H1 (cell line): ENCODE data around the gene CPPED1. TPM values are rescaled to one million over a fixed set of nuclear protein-coding genes. Genes with fewer than 3 reads are reported as not detected.

Experiments
- CTCF ChIA-PET: fragments of 300-600 bp; sonication (Branson Sonifier 250); formaldehyde crosslinking; loops from one replicate; lab custom pipeline; 2021; ENCODE audit not compliant: partially characterized antibody; lab: Charles Lee
- POLR2A ChIA-PET: fragments of 300-600 bp; sonication (Branson Sonifier 250); formaldehyde crosslinking; loops from one replicate; lab custom pipeline; 2021; ENCODE audit warnings: inconsistent platforms; ENCODE audit not compliant: partially characterized antibody; lab: Charles Lee
- DNase-seq, 2 experiments: peaks; one replicate each; pipeline versions ENCODE4 v3.0.0 to v3.0.0-alpha.2; 2010 to 2022; ENCODE audit warnings: low spot score in 2 of 2, low read depth in 1 of 2, mixed read lengths in 1 of 2
- FAIRE-seq: peaks from 2 replicates; lab custom pipeline; 2011; peaks lifted over from hg19 to GRCh38; lab: Jason Lieb, UNC
- H2AFZ ChIP-seq: 2 replicates; pipeline ENCODE4 v1.8.1; 2012; ENCODE audit warnings: low read length, inconsistent platforms
- H2AK5ac ChIP-seq: 2 replicates; pipeline ENCODE4 v1.6.1; 2013; ENCODE audit warnings: low read depth, low read length
- H2BK120ac ChIP-seq: replicated peaks from 2 replicates; pipeline ENCODE3; 2013; ENCODE audit warnings: low read depth, low read length, inconsistent platforms
- H2BK12ac ChIP-seq: 2 replicates; pipeline ENCODE4 v1.6.1; 2013; ENCODE audit warnings: low read depth, low read length
- H2BK15ac ChIP-seq: 2 replicates; pipeline ENCODE4 v1.6.1; 2013; ENCODE audit warnings: low read length
- H2BK20ac ChIP-seq: 2 replicates; pipeline ENCODE4 v1.6.1; 2013; ENCODE audit warnings: low read length
- H2BK5ac ChIP-seq: 2 replicates; pipeline ENCODE4 v1.6.1; 2013; ENCODE audit warnings: low read depth, low read length
- H3K14ac ChIP-seq: 2 replicates; pipeline ENCODE4 v1.6.1; 2013; ENCODE audit warnings: inconsistent platforms; ENCODE audit not compliant: insufficient read length
- H3K18ac ChIP-seq: 2 replicates; pipeline ENCODE4 v1.6.1; 2013; ENCODE audit warnings: low read length; ENCODE audit errors: extremely low read depth
- H3K23ac ChIP-seq: 2 replicates; pipeline ENCODE4 v1.6.1; 2013; ENCODE audit warnings: inconsistent platforms; ENCODE audit not compliant: insufficient read length
- H3K23me2 ChIP-seq: 2 replicates; pipeline ENCODE4 v1.6.1; 2013; ENCODE audit warnings: low read depth, low read length
- H3K27ac ChIP-seq: 2 replicates; pipeline ENCODE4 v1.6.1; 2011; ENCODE audit warnings: low read depth, low read length, inconsistent platforms
- H3K27me3 ChIP-seq, 4 experiments: replicated peaks in 1 of 4; 1 replicate in 1 of 4; 2 replicates in 3 of 4; pipeline versions ENCODE4 v1.6.1 to v1.8.1; 2011 to 2013; ENCODE audit warnings: low read length in 3 of 4, mild to moderate bottlenecking in 3 of 4, inconsistent platforms in 2 of 4, mixed read lengths in 2 of 4, moderate library complexity in 1 of 4; ENCODE audit not compliant: control insufficient read depth in 3 of 4, insufficient read depth in 3 of 4; ENCODE audit errors: extremely low read depth in 1 of 4
- H3K36me3 ChIP-seq, 4 experiments: 2 replicates each; pipeline versions ENCODE4 v1.6.1 to v1.8.1; 2011 to 2013; ENCODE audit warnings: mild to moderate bottlenecking in 4 of 4, low read length in 3 of 4, moderate library complexity in 2 of 4, control low read depth in 1 of 4, inconsistent platforms in 1 of 4; ENCODE audit not compliant: insufficient read depth in 4 of 4, control insufficient read depth in 2 of 4
- H3K4ac ChIP-seq: replicated peaks from 2 replicates; pipeline ENCODE3; 2013; ENCODE audit warnings: low read length, low read depth, mixed read lengths, inconsistent platforms; ENCODE audit not compliant: insufficient read length
- H3K4me1 ChIP-seq, 4 experiments: replicated peaks in 1 of 4; 1 replicate in 1 of 4; 2 replicates in 3 of 4; pipeline versions ENCODE4 v1.6.1 to v1.8.1; 2011 to 2013; ENCODE audit warnings: low read length in 3 of 4, inconsistent platforms in 2 of 4, mixed read lengths in 1 of 4; ENCODE audit not compliant: insufficient read depth in 4 of 4, control insufficient read depth in 3 of 4
- H3K4me2 ChIP-seq, 2 experiments: 2 replicates each; pipeline versions ENCODE4 v1.6.1 to v1.8.1; 2011 to 2013; ENCODE audit warnings: low read depth in 2 of 2, low read length in 2 of 2, control low read depth in 1 of 2, inconsistent platforms in 1 of 2, mild to moderate bottlenecking in 1 of 2; ENCODE audit not compliant: insufficient read depth in 1 of 2
- H3K4me3 ChIP-seq, 4 experiments: fragments of 200-600, 300-600 bp in 1 of 4; sonication (generic), shearing (Covaris generic), sonication (Bioruptor Twin) in 1 of 4; 2 replicates each; pipeline versions ENCODE4 v1.5.1 to v1.8.1; 2011 to 2016; ENCODE audit warnings: low read length in 4 of 4, low read depth in 3 of 4, control low read depth in 2 of 4, inconsistent platforms in 2 of 4, mild to moderate bottlenecking in 2 of 4, mixed read lengths in 1 of 4, moderate library complexity in 1 of 4; ENCODE audit not compliant: insufficient read depth in 2 of 4; ENCODE audit errors: extremely low read depth in 1 of 4
- H3K56ac ChIP-seq: replicated peaks from 2 replicates; pipeline ENCODE3; 2013; ENCODE audit warnings: low read depth, mild to moderate bottlenecking, mixed read lengths, low read length, inconsistent platforms; ENCODE audit not compliant: insufficient read length
- H3K79me1 ChIP-seq: 2 replicates; pipeline ENCODE4 v1.6.1; 2013; ENCODE audit warnings: low read depth, low read length, control low read depth
- H3K79me2 ChIP-seq, 2 experiments: 2 replicates each; pipeline versions ENCODE4 v1.6.1 to v1.8.1; 2012 to 2013; ENCODE audit warnings: low read length in 2 of 2, mild to moderate bottlenecking in 2 of 2, inconsistent platforms in 1 of 2; ENCODE audit not compliant: insufficient read depth in 2 of 2, control insufficient read depth in 1 of 2
- H3K9ac ChIP-seq, 4 experiments: replicated peaks in 1 of 4; 1 replicate in 1 of 4; 2 replicates in 3 of 4; pipeline versions ENCODE4 v1.6.1 to v1.8.1; 2011 to 2013; ENCODE audit warnings: low read depth in 3 of 4, low read length in 3 of 4, control low read depth in 2 of 4, mild to moderate bottlenecking in 2 of 4, moderate library complexity in 2 of 4, inconsistent platforms in 1 of 4; ENCODE audit errors: extremely low read depth in 1 of 4
- H3K9me3 ChIP-seq, 2 experiments: 2 replicates each; pipeline versions ENCODE4 v1.6.1 to v1.8.1; 2012 to 2013; ENCODE audit warnings: mild to moderate bottlenecking in 2 of 2, moderate library complexity in 2 of 2, control low read depth in 1 of 2, inconsistent platforms in 1 of 2, low read depth in 1 of 2, low read length in 1 of 2, mixed read lengths in 1 of 2; ENCODE audit not compliant: insufficient read depth in 2 of 2
- H4K20me1 ChIP-seq, 2 experiments: replicated peaks in 1 of 2; 2 replicates each; pipeline versions ENCODE3 to v1.8.1; 2011 to 2013; ENCODE audit warnings: inconsistent platforms in 2 of 2, low read length in 2 of 2, mild to moderate bottlenecking in 1 of 2; ENCODE audit not compliant: insufficient read depth in 2 of 2, control insufficient read depth in 1 of 2
- H4K5ac ChIP-seq: 2 replicates; pipeline ENCODE4 v1.6.1; 2013; ENCODE audit warnings: low read length, low read depth, mixed read lengths, inconsistent platforms; ENCODE audit not compliant: insufficient read length
- H4K8ac ChIP-seq: 2 replicates; pipeline ENCODE4 v1.8.0; 2013; ENCODE audit warnings: mild to moderate bottlenecking, moderate library complexity, low read length, inconsistent platforms; ENCODE audit not compliant: insufficient read depth; ENCODE audit errors: extremely low read depth
- H4K91ac ChIP-seq: replicated peaks from 2 replicates; pipeline ENCODE3; 2013; ENCODE audit warnings: low read length, mixed read lengths, inconsistent platforms; ENCODE audit not compliant: insufficient read length
- BACH1 ChIP-seq: IDR thresholded peaks from 2 replicates; pipeline ENCODE4 v1.6.1; 2012; ENCODE audit warnings: low read length, improper control_type of control experiment
- BCL11A ChIP-seq, 2 experiments: IDR thresholded peaks; one replicate each; pipeline ENCODE4 v1.6.1; 2011; ENCODE audit warnings: low read depth in 2 of 2, low read length in 2 of 2, mild to moderate bottlenecking in 2 of 2
- CHD1 ChIP-seq: IDR thresholded peaks from 2 replicates; pipeline ENCODE4 v1.6.1; 2012; ENCODE audit warnings: low read depth, low read length, improper control_type of control experiment
- EZH2 ChIP-seq: fragments of 200-600 bp; sonication (generic); IDR thresholded peaks from 2 replicates; pipeline ENCODE4 v1.7.1; 2012; ENCODE audit warnings: low read depth, mild to moderate bottlenecking, moderate library complexity, low read length, inconsistent platforms; ENCODE audit not compliant: severe bottlenecking
- KDM1A ChIP-seq: fragments of 200-600, 300-600 bp; sonication (generic); IDR thresholded peaks from 2 replicates; pipeline ENCODE4 v1.7.1; 2016; ENCODE audit warnings: mild to moderate bottlenecking, low read length, borderline replicate concordance
- KDM4A ChIP-seq: IDR thresholded peaks from one replicate; pipeline ENCODE4 v1.7.1; 2012; ENCODE audit warnings: low read depth, mild to moderate bottlenecking, moderate library complexity, low read length, inconsistent platforms; ENCODE audit not compliant: severe bottlenecking
- KDM5A ChIP-seq: fragments of 200-600 bp; IDR thresholded peaks from 2 replicates; pipeline ENCODE4 v1.7.1; 2012; ENCODE audit warnings: mild to moderate bottlenecking, low read length, inconsistent platforms, mixed read lengths
- POU5F1 ChIP-seq: IDR thresholded peaks from 2 replicates; pipeline ENCODE4 v1.6.1; 2011; ENCODE audit warnings: low read depth, mild to moderate bottlenecking, low read length, moderate library complexity
- RFX5 ChIP-seq: IDR thresholded peaks from 2 replicates; pipeline ENCODE4 v1.6.1; 2011; ENCODE audit warnings: low read depth, low read length, improper control_type of control experiment, borderline replicate concordance
- SAP30 ChIP-seq: fragments of 300-600 bp; sonication (generic); IDR thresholded peaks from 2 replicates; pipeline ENCODE4 v1.7.1; 2012; ENCODE audit warnings: low read length, moderate library complexity, mild to moderate bottlenecking, inconsistent platforms; ENCODE audit not compliant: insufficient read depth, insufficient replicate concordance
- SIRT6 ChIP-seq: IDR thresholded peaks from one replicate; pipeline ENCODE4 v1.7.1; 2012; ENCODE audit warnings: low read length, inconsistent platforms
- SIX5 ChIP-seq: IDR thresholded peaks from 2 replicates; pipeline ENCODE4 v1.6.1; 2011; ENCODE audit warnings: mild to moderate bottlenecking, low read depth, low read length
- SUZ12 ChIP-seq: fragments of 200-600 bp; sonication (generic); IDR thresholded peaks from 2 replicates; pipeline ENCODE4 v1.6.1; 2012; ENCODE audit warnings: mild to moderate bottlenecking, inconsistent platforms, low read length, moderate library complexity, mixed read lengths
- TAF7 ChIP-seq: optimal IDR thresholded peaks from 2 replicates; pipeline ENCODE3; 2011; ENCODE audit warnings: low read depth, mild to moderate bottlenecking, inconsistent platforms, low read length, moderate library complexity, borderline replicate concordance
- TCF12 ChIP-seq: IDR thresholded peaks from 2 replicates; pipeline ENCODE4 v1.6.1; 2011; ENCODE audit warnings: low read depth, mild to moderate bottlenecking, low read length
- YY1 ChIP-seq: IDR thresholded peaks from 2 replicates; pipeline ENCODE4 v1.6.1; 2011; ENCODE audit warnings: low read depth, mild to moderate bottlenecking, low read length
- WGBS, 2 experiments: shearing (Covaris generic) in 1 of 2; methylation state at CpG; one replicate each; pipeline versions ENCODE4 v1.1.6 to v1.1.7; 2013 to 2015; ENCODE audit warnings: low lambda C conversion rate in 2 of 2, mixed read lengths in 2 of 2, inconsistent platforms in 1 of 2, low coverage in 1 of 2, missing lambda C conversion rate in 1 of 2; ENCODE audit not compliant: insufficient replicate concordance in 2 of 2, insufficient coverage in 1 of 2, insufficient read length in 1 of 2; ENCODE audit errors: extremely low coverage in 1 of 2, missing lambda C conversion rate in 1 of 2; 5-methylcytosine and 5-hydroxymethylcytosine counted together
- polyA plus RNA-seq, 7 experiments: library from polyadenylated mRNA; depleted of rRNA in 3 of 7; stranded (reverse) in 5 of 7; unstranded in 2 of 7; fragments of >200 nt in 5 of 7; fragments of 200-250 nt in 2 of 7; gene quantifications; 1 replicate in 5 of 7; 2 replicates in 1 of 7; 4 replicates in 1 of 7; pipeline versions ENCODE4 v1.2.1 to v1.2.3, GENCODE V29; 2011 to 2013; ENCODE audit warnings: missing spikeins in 2 of 7, mixed read lengths in 2 of 7
- total RNA-seq: library from RNA; stranded (reverse); fragmentation: NEBNext Ultra II Directional; extraction: Animal tissue kit (Norgen Biotek cat#: 25700); gene quantifications from 2 replicates; pipeline ENCODE4 v1.2.1, GENCODE V29; 2021

The CPPED1 gene
- total and polyA plus RNA-seq, 2 of the 8 experiments (the other 6 are each of a cell fraction or from before 2014, with no cell fraction given), result 3.5 to 11.2 TPM

- CTCF ChIA-PET, result no interaction called here
- POLR2A ChIA-PET, result interaction anchor here (2.3 kb wide), 1 partner anchor 12 kb away, joined by 8 read pairs; no protein-coding TSS in a partner anchor
- no peak overlapping the region for H4K8ac ChIP-seq
- no peak overlapping the region for H2BK5ac ChIP-seq
- no peak overlapping the region for H2BK20ac ChIP-seq
- DNase-seq (no peak), FAIRE-seq (no peak)
- no peaks in the 10 kb centered on the region for H3K36me3 ChIP-seq
- no peaks in the 10 kb centered on the region for H3K27me3 ChIP-seq
- peaks cover 0 to 3% (median 2%) of the 10 kb centered on the region in 4 experiments; a peak in 2 of 7 replicates for H3K4me1 ChIP-seq
- H3K9ac ChIP-seq, result no peak overlapping the region
- no peak overlapping the region for H3K4ac ChIP-seq
- no peak overlapping the region for H2BK15ac ChIP-seq
- peaks cover 5% of the 10 kb centered on the region for H3K23me2 ChIP-seq
- H2AFZ ChIP-seq, result no peak overlapping the region
- H3K4me3 ChIP-seq, result no peak overlapping the region
- no peaks in the 10 kb centered on the region for H4K20me1 ChIP-seq
- no peak overlapping the region for H4K91ac ChIP-seq
- H3K79me2 ChIP-seq, result no peaks in the 10 kb centered on the region
- H4K5ac ChIP-seq, result no peak overlapping the region
- WGBS, 2 experiments, result 89% methylated on average over 2 of the region's 2 CpGs; no CpG with 5 or more reads in 1 of the 2 experiments
- H2BK12ac ChIP-seq, result no peak overlapping the region
- no peak overlapping the region for H2AK5ac ChIP-seq
- H3K18ac ChIP-seq, result no peak overlapping the region
- H3K23ac ChIP-seq, result no peak overlapping the region
- H2BK120ac ChIP-seq, result no peak overlapping the region
- H3K79me1 ChIP-seq, result no peaks in the 10 kb centered on the region; the same call in 1 of the 2 replicates
- H3K4me2 ChIP-seq, result no peak overlapping the region
- no peak overlapping the region for H3K27ac ChIP-seq
- H3K9me3 ChIP-seq, result no peaks in the 10 kb centered on the region
- H3K14ac ChIP-seq, result no peak overlapping the region
- no peak overlapping the region for H3K56ac ChIP-seq
- TF ChIP-seq SIX5 (no peak), CHD1 (no peak), SUZ12 (no peak), BCL11A (IDR thresholded peaks at IDR 0.05; ENCODE audit: low read depth in 2 of 2, low read length in 2 of 2) (no peak), BACH1 (no peak), SIRT6 (no peak), EZH2 (no peak), RFX5 (no peak), KDM5A (no peak), KDM1A (no peak), POU5F1 (no peak), KDM4A (no peak), TAF7 (no peak), TCF12 (no peak), SAP30 (no peak), YY1 (no peak)
These were observed 1.4 kb upstream of the CPPED1 start for GRCh38 chr16:12805066-12805465.
